Measurements from ENCODE around the gene CSTF1. TPM values are rescaled to one million over a fixed set of nuclear protein-coding genes. Genes with fewer than 3 reads are reported as not detected.

Gene CSTF1
- total RNA-seq, 4 donors from 2014 or later = 5.2 to 21.8 (median 14.2) TPM

DNA sequence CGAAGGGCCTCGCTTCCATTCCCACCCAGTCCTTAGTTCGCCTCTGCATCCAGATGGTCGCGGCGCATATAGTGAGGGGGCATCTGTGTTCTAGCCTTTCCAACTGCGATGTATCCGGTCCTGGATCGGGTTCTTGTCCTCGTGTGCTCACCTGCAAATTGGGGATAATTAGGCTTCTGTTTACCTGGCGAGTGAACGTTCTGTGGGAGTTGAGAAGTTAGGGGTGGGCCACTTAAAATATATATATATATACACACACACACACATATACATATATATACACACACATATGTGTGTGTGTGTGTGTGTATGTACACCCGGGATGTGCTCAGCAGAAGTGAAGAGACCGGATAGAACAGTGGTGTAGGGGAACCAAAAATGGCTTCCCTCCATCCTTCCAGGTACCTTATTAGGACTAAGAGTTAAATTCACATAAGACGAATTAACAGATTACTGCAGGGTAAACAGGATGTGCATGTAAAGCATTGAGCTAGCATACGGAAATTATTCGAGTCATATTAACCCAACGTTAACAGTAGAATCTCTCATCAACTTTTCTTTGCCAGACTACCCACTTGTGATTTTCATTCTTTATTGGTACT lies 537 bp downstream of the CSTF1 start:
- intact Hi-C loops (cut with DNase I; ENCODE audit: low total_unique reads) = no loop called here
- Histone ChIP-seq H3K4me1 (peaks cover 7 to 32% (median 28%) of the 10 kb centered on the region in 4 donors), H3K9me3 (no peaks in the 10 kb centered on the region), H3K4me3 (peak overlapping the region; percentile 55 to 94 (median 66)), H3K36me3 (peaks cover 0 to 27% (median 10%) of the 10 kb centered on the region in 4 donors), H3K27me3 (no peaks in the 10 kb centered on the region), H3K27ac (peak overlapping the region; percentile 88 to 93 (median 90))
- WGBS, 2 donors (ENCODE audit: low coverage in 1 of 2) = 1% methylated on average over 15 to 18 of the region's 18 CpGs
- in situ Hi-C loops (cut with MboI; ENCODE audit: low pct_ligation_motif_present in 1 of 4, low pct_unique_long_range_greater_than_20kb in 1 of 4, low sequenced_read_pairs in 3 of 4) = no loop called here
- TF ChIP-seq EP300 (IDR thresholded peaks at IDR 0.05; ENCODE audit: low read depth) = no peak
- TF ChIP-seq POLR2AphosphoS5 (IDR thresholded peaks at IDR 0.05) = no peak
- TF ChIP-seq, protein P1, sequence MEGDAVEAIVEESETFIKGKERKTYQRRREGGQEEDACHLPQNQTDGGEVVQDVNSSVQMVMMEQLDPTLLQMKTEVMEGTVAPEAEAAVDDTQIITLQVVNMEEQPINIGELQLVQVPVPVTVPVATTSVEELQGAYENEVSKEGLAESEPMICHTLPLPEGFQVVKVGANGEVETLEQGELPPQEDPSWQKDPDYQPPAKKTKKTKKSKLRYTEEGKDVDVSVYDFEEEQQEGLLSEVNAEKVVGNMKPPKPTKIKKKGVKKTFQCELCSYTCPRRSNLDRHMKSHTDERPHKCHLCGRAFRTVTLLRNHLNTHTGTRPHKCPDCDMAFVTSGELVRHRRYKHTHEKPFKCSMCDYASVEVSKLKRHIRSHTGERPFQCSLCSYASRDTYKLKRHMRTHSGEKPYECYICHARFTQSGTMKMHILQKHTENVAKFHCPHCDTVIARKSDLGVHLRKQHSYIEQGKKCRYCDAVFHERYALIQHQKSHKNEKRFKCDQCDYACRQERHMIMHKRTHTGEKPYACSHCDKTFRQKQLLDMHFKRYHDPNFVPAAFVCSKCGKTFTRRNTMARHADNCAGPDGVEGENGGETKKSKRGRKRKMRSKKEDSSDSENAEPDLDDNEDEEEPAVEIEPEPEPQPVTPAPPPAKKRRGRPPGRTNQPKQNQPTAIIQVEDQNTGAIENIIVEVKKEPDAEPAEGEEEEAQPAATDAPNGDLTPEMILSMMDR (IDR thresholded peaks at IDR 0.05) = no peak
- no peak for TF ChIP-seq POLR2A (IDR thresholded peaks at IDR 0.05)
- DNase-seq = no peak

DNA sequence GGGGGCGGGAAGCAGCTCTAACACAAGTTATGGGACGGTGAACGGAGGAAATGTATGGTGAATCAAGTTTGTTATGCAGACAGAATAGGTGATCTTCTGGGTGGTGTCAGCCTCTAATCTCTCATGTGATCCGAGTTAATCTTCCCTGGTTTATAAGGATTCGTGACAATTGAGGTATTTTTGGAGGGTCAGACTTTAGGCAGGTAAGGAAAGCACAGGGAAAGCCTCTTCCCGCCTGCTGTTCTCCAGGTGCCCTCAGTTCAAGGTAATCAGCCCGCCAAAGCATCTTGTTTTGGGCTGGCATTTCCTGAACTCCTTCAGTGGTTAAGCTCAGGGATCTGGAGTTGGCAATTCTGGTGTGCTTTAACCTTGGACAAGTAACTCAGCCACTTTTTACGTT lies 1.2 kb downstream of the CSTF1 start:
- peaks cover 7 to 32% (median 28%) of the 10 kb centered on the region in 4 donors for H3K4me1 ChIP-seq
- in situ Hi-C loops (cut with MboI; ENCODE audit: low pct_ligation_motif_present in 1 of 4, low pct_unique_long_range_greater_than_20kb in 1 of 4, low sequenced_read_pairs in 3 of 4) = no loop called here
- no peaks in the 10 kb centered on the region for H3K27me3 ChIP-seq
- no peak for DNase-seq
- H3K4me3 ChIP-seq = peak overlapping the region in 2 of 4 donors; percentile 69 to 94
- peak overlapping the region in 1 of 4 donors; percentile 93 for H3K27ac ChIP-seq
- intact Hi-C loops (cut with DNase I; ENCODE audit: low total_unique reads) = no loop called here
- 67 to 75% methylated on average over 4 to 8 of the region's 8 CpGs for WGBS, 2 donors (ENCODE audit: low coverage in 1 of 2)
- peaks cover 0 to 34% (median 13%) of the 10 kb centered on the region in 4 donors for H3K36me3 ChIP-seq
- H3K9me3 ChIP-seq = no peaks in the 10 kb centered on the region
- TF ChIP-seq EP300 (IDR thresholded peaks at IDR 0.05; ENCODE audit: low read depth) = no peak
- TF ChIP-seq POLR2A (IDR thresholded peaks at IDR 0.05) = no peak
- no peak for TF ChIP-seq POLR2AphosphoS5 (IDR thresholded peaks at IDR 0.05)
- TF ChIP-seq, protein P1 (IDR thresholded peaks at IDR 0.05) = no peak

DNA sequence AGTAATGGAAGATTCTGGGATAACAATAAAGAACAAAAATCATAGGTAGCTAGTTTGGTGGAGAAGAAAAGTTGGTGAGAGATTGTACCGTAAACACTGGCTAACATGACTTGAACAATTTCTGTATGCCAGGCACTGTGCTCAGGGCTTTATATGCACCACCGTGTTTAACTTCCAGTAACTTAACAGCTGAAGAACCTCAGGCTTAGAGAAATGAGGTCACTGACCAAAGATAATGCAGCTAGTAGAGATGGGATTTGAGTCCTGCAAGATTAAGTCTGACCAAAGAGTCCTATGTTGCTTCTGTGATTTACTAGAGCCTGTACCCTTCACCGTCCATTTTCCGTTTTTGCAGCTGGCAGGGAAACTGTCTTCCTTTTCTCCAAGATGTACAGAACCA lies 2.7 kb downstream of the CSTF1 start:
- intact Hi-C loops (cut with DNase I; ENCODE audit: low total_unique reads) = no loop called here
- no peaks in the 10 kb centered on the region for H3K27me3 ChIP-seq
- in situ Hi-C loops (cut with MboI; ENCODE audit: low pct_ligation_motif_present in 1 of 4, low pct_unique_long_range_greater_than_20kb in 1 of 4, low sequenced_read_pairs in 3 of 4) = loop anchor here in 1 of 4 donors (5.0 kb wide), 1 partner anchor 67 kb away; no protein-coding TSS in a partner anchor

DNA sequence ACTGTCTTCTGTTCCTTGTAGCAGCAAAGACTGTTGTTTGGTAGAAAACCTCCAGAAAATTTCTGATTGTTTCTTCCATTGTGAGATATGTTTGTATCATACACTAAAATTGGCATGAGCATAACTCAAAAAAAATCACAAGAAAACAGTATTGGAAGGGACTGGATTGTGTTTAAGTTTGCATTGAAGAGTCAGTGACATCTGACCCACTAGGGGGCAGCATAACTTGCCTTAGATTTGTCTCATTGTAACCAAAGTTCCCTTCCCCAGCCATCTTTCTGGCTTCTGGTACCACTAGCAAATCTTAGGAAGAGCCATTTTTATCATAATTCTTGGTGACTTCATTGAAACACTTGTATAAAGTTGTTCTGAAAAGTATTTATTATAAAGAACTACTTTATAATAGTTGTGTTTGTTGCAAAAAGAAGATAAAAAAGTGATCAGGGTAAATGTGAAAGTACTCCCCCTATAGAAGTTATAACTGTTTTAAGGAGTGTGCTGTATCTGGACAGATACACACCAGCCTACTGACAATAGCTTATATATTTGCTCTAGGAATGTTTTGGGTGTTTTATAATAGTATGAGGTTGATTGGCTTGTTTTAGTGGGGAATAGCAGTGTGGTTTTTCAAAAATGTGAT lies 7.7 kb downstream of the CSTF1 start:
- H3K36me3 ChIP-seq = peaks cover 0 to 92% (median 28%) of the 10 kb centered on the region in 4 donors

More for the DNA sequence above, 2.7 kb downstream of the CSTF1 start:
- H3K9me3 ChIP-seq = no peaks in the 10 kb centered on the region
- DNase-seq = no peak
- WGBS, 2 donors (ENCODE audit: low coverage in 1 of 2) = 70 to 86% methylated on average over 3 to 4 of the region's 4 CpGs
- TF ChIP-seq EP300 (IDR thresholded peaks at IDR 0.05; ENCODE audit: low read depth) = no peak
- TF ChIP-seq, protein P1 (IDR thresholded peaks at IDR 0.05) = no peak
- TF ChIP-seq POLR2AphosphoS5 (IDR thresholded peaks at IDR 0.05) = no peak
- no peak for TF ChIP-seq POLR2A (IDR thresholded peaks at IDR 0.05)
- no peak overlapping the region for H3K4me3 ChIP-seq
- H3K4me1 ChIP-seq = peaks cover 7 to 34% (median 29%) of the 10 kb centered on the region in 4 donors
- no peak overlapping the region for H3K27ac ChIP-seq
- H3K36me3 ChIP-seq = peaks cover 0 to 46% (median 18%) of the 10 kb centered on the region in 4 donors

More for the DNA sequence above, 7.7 kb downstream of the CSTF1 start:
- Histone ChIP-seq H3K4me1 (peaks cover 0 to 7% (median 0%) of the 10 kb centered on the region in 4 donors), H3K27ac (no peak overlapping the region), H3K9me3 (no peaks in the 10 kb centered on the region), H3K4me3 (no peak overlapping the region), H3K27me3 (no peaks in the 10 kb centered on the region)
- intact Hi-C loops (cut with DNase I; ENCODE audit: low total_unique reads) (no loop called here), in situ Hi-C loops (cut with MboI; ENCODE audit: low pct_ligation_motif_present in 1 of 4, low pct_unique_long_range_greater_than_20kb in 1 of 4, low sequenced_read_pairs in 3 of 4) (loop anchor here in 1 of 4 donors (10.0 kb wide), 1 partner anchor 65 kb away; the partner anchor contains the start of gene RTF2)
- peak; percentile 38 for DNase-seq
- TF ChIP-seq EP300 (IDR thresholded peaks at IDR 0.05; ENCODE audit: low read depth) = no peak
- TF ChIP-seq, protein P1 (IDR thresholded peaks at IDR 0.05) = peak; percentile 59 to 84 (median 74)

Measured in transverse colon (tissue), 4 donors.